ENCODE measurements around the gene UBXN2A. TPM values are rescaled to one million over a fixed set of nuclear protein-coding genes. Genes with fewer than 3 reads are reported as not detected.

Gene UBXN2A
- total and polyA plus RNA-seq, 10 of the 15 experiments (the other 5 are each of a cell fraction or from before 2014, with no cell fraction given): 3.7 to 23.5 (median 14.6) TPM

GRCh38 chr2:24050041-24050979, 110.0 kb downstream of the UBXN2A start:
- TF ChIP-seq KDM1A (IDR thresholded peaks at IDR 0.05; ENCODE audit: borderline replicate concordance) (no peak), CTCF (IDR thresholded peaks at IDR 0.05 in 2 of 3, conservative IDR thresholded peaks at IDR 0.05 in 1 of 3; ENCODE audit: control insufficient read depth in 2 of 3, extremely low read depth in 1 of 3, insufficient read depth in 1 of 3, low read depth in 3 of 3, low read length in 3 of 3) (no peak), POU2F2 (IDR thresholded peaks at IDR 0.05; ENCODE audit: borderline replicate concordance, low read depth, low read length) (no peak), ZNF687 (IDR thresholded peaks at IDR 0.05) (no peak), STAT1 (conservative IDR thresholded peaks at IDR 0.05) (no peak), SUZ12 (IDR thresholded peaks at IDR 0.05; ENCODE audit: unreplicated experiment) (peak; percentile 46), GABPA (IDR thresholded peaks at IDR 0.05; ENCODE audit: low read depth) (no peak)
- Histone ChIP-seq H3K27me3 (replicated peaks in 1 of 2; ENCODE audit: control insufficient read depth in 2 of 2, insufficient read depth in 2 of 2, low read length in 1 of 2) (peaks cover 0 to 5% of the 10 kb centered on the region in 2 experiments; a peak in 3 of 4 replicates), H3K4me1 (ENCODE audit: control insufficient read depth, insufficient read depth, low read length) (peaks cover 11% of the 10 kb centered on the region), H3K9ac (ENCODE audit: control insufficient read depth, insufficient read depth, low read length) (no peak overlapping the region), H3K36me3 (ENCODE audit: control insufficient read depth in 2 of 2, insufficient read depth in 2 of 2, low read length in 1 of 2) (no peaks in the 10 kb centered on the region), H3K79me2 (ENCODE audit: control insufficient read depth, insufficient read depth, low read length) (peaks cover 7% of the 10 kb centered on the region), H3K27ac (ENCODE audit: control insufficient read depth, insufficient read depth) (no peak overlapping the region), H3K4me3 (peak overlapping the region; percentile 54; the same call in 1 of the 2 replicates), H2AFZ (ENCODE audit: control insufficient read depth, low read depth, low read length) (no peak overlapping the region; the same call in 1 of the 2 replicates), H3K9me3 (replicated peaks; ENCODE audit: control insufficient read depth, insufficient read depth, low read length) (no peaks in the 10 kb centered on the region), H3K4me2 (ENCODE audit: control insufficient read depth, insufficient read depth) (peak overlapping the region; percentile 90; the same call in 1 of the 2 replicates), H4K20me1 (ENCODE audit: control insufficient read depth, insufficient read depth) (no peaks in the 10 kb centered on the region)
- ChIA-PET SMC1A (ENCODE audit: uncharacterized antibody, unreplicated experiment) (interaction anchor here (1.3 kb wide), 1 partner anchor 10 kb away, joined by 3 read pairs; no protein-coding TSS in a partner anchor), POLR2A (interaction anchor here (1.0 to 1.1 kb wide), 2 partner anchors 11 to 17 kb away, joined by 3 read pairs; no protein-coding TSS in a partner anchor), CTCF (interaction anchor here (0.9 to 3.7 kb wide), 3 partner anchors 32 to 226 kb away, joined by 3 to 26 read pairs (median 5); partner anchors contain the start of gene ATAD2B), RAD21 (ENCODE audit: unreplicated experiment) (no interaction called here)
- no peak for DNase-seq (ENCODE audit: low read depth, low spot score)
- FAIRE-seq: no peak
- no peak for ATAC-seq
- in situ Hi-C loops (cut with MboI): no loop called here
- WGBS (ENCODE audit: insufficient coverage, insufficient replicate concordance, low lambda C conversion rate, missing lambda C conversion rate): 22% methylated on average over 45 of the region's 47 CpGs
- intact Hi-C loops (cut with micrococcal nuclease; ENCODE audit: unreplicated experiment): no loop called here
- BruUV-seq (replicated peaks): no TSS peak
